NCI-H187 treated with DMSO at 0.1 percent for 48 hours (cell line): ENCODE measurements around the gene REN.

ENCODE experiments used
- DNase-seq: peaks from one replicate; lab custom pipeline; 2025; lab: John Stamatoyannopoulos, UW

The REN gene

DNA sequence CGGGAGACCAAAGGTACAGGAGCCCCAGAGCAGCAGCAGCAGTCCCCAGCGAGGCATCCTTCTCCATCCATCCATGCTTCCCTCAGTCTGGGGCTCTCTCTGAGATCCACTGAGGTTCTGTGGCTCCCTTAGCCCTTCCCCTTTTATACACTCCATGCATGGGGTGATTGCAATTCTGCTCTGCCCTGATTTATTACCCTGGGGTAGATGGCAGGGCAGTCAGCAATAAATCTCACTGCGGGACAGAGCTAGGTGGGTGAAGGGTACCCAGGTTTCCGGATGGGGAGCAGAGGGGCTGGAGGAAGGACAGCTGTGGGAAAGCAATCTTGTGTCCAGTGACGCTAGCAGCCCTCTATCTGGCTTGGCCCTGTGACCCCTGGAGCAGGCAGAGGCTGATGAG, at the start of gene REN:
REN (minus strand) TSS at position 119 of the 400 bp plus-strand sequence; CDS start at position 75, 44 bp downstream.
- DNase-seq: no peak

DNA sequence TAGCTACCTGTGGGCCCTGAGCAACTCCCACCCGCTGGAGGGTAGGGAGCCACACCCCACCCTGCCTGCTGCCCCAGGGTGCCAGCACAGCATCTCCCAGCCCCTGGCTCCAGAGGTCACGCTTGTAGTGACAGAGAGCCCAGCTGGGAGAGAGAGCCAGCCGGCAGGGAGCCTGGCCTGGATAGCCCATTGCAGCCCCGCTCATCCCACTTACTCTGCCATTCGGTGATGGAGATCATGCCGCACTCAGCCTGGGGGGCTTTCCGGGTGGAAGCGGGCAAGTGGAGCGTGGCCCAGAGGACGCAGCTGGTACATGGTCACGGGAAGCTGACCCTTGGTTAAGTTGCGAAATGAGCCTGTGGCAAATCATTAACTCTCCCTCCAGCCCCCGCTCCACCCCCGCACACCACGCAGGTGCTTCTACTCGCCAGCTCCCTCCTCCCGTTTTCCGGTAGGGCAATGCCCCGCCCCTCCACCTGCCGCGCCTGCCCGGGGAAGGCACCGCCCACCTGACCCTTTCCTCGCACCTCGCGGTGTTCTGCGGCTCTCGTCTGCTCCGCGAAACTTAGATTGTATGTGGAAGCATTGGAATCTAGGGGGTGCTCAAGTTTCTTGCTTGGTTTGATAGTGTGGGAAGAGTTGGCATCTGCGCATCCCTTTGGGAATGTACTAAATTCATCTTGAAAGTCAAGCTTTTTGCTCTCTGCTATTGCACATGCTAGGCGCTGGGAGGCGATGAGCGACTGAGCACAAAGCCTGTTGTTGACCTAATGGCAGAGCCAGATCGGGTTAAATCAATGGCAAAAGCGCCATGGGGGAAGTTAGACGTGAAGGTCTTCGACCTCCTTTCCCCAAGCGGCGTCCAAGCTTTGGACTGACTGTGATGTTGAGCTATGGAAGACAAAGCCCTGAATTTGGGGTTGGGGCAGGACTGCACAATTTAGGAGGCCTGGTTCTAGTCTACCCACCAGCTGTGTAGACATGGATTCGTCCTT, 47.8 kb upstream of the REN start, which contains the start of gene GOLT1A:
GOLT1A (minus strand) TSS at position 321 of the 995 bp plus-strand sequence; CDS start at position 239, 82 bp downstream.
- peak; percentile 83 for DNase-seq

DNA sequence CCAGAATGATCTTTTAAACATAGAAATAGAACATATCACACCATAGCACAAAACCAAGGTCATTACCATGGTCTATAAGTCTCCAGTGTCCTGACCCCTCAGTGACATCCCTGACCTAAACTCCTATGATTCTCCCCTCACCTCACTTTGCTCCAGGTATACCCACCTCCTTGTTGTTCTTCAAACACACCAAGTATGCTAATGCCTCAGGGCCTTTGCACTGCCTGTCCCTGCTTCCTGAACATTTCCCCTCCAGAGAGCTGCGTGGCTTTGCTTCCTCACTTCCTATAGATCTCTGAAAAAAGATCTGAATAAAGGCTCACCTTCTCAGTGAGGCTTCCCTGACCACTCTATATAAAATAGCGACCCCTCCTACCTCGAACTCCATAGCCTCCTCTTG, 46.6 kb upstream of the REN start:
- no peak for DNase-seq

DNA sequence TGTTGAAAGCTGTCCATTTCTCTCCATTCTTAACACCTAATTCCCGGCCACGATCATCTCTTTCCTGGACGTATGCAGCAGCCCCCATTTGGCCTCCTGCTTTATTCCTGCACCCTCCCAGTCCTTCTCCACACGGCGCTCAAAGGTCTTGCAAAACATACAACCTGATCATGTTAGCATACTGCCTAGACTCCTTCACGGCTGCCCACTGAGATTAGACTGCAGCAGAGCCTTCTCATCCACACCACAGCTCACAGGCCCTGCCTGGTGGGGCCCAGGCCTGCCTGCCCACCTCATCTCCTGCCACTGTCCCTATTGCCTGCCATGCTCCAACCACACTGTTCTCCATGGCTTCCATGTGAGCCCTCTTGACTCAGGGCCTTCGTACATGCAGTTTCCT, 44.9 kb upstream of the REN start:
- DNase-seq: no peak

DNA sequence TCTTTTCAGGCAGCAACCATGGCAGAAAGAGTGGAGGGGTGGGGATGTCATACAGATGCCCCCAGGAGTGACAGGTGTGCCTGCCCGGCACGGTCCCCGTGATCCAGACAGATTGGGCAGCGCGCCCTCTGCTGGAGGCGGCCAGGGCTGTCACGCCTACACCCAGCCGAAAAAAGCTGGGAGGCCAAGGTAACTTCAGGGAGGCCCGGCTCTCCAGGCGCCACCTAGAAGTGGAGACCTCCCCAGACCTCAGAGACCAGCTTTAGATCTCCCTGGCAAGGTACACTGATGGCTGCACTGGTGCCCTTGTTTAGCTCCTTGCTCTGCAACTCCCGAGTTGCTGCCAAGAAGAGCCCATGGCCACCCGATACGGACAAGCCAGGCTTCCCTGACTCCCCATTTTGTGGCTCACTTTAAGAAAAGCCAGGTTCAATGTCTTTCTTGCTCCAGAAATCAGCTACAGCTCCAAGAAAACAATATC, 41.0 kb upstream of the REN start:
- no peak for DNase-seq

DNA sequence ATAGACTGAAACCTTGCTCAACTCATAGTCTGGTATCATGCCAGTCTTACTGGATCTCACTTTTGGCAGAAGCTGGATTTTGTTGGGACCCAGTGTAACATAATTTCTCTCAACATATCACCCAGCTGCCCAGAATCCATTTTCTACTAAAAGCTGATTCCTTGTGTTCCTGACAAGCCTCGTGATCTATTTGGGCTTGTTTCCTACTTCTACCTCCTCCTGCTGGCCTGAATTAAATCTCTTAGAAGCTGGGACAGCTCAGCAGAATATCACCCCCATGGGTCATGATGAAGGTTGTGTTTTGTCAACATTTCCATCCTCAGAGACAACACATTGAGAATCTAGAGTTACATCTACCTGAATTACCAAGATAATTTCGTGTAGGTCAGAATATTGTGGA, 40.0 kb upstream of the REN start:
- no peak for DNase-seq

DNA sequence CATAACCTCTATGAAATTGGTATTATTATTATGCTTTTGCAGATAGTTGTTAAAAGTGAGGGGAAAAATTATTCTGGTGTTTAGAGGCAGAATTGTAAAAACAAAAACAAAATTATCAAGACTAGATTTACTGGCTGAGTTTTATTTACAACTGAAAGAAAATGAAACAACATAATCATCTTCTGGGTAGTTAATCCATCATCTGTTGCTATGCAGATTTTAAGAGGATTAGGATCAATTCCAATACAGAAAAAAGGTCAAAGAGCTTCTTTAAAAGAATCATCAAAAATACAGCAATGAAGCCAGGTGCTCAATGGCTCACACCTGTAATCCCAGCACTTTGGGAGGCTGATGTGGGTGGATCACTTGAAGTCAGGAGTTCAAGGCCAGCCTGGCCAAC, 39.3 kb upstream of the REN start:
- DNase-seq: no peak

DNA sequence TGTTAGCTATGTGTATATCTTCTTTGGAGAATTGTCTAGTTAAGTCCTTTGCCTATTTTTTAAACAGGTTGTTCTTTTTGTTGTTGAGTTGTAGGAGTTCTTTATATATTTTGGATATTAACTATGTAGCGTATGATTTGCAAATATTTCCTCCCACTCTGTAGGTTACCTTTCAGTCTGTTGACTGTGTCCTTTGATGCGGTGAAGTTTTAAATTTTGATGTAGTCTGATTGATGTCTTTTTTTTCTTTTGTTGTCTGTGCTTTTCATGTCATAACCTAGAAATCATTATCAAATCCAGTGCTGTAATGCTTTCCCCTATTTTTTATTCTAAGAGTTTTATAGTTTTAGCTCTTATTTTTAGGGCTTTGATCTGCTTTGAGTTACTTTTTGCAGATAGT, 38.8 kb upstream of the REN start:
- no peak for DNase-seq

DNA sequence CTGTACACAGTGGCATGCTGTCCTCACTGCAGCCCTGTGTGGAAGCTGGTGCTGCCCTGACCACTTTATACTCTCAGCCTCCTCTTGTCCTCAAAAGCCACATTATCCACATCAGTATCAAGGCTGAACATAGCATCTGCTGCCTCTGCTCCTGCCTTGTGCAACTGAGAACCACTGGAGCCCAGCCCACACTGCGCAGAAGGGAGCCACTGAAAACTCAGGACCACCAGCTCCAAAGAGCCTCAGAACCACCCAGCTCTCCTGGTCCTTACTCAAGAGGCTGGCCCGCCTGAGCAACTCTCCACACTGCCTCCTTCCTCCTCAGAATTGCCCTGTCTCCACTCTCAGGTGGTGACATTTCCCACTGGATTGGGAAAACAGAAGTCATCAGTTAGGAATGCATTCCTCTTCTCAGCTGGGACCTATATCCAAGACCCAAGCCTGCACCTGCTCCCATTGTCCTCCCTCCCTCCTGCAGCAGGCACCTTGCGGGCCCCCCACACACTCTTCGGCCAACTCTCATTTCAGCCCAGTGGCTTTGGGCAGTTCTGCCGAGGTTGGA, 37.1 kb upstream of the REN start:
- DNase-seq: no peak

DNA sequence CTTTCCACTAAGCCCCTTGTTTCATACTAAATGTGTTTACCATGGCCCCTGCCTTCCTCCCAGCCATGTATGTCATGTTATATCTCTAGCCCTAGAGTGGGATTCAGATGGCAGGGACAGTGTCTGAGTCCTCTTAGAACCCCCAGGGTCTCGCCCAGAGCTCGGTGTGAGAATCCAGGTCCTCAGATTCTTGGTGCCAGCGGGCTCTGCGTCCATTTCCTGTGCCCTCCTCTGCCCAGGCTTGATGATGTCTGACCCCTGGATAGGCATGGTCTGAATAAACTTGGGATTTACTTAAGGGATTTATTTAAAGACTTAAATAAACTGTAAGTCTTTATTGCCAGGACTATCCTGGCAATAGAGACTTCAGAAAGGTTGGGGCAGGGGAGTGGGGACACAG, 36.3 kb upstream of the REN start:
- DNase-seq: no peak

DNA sequence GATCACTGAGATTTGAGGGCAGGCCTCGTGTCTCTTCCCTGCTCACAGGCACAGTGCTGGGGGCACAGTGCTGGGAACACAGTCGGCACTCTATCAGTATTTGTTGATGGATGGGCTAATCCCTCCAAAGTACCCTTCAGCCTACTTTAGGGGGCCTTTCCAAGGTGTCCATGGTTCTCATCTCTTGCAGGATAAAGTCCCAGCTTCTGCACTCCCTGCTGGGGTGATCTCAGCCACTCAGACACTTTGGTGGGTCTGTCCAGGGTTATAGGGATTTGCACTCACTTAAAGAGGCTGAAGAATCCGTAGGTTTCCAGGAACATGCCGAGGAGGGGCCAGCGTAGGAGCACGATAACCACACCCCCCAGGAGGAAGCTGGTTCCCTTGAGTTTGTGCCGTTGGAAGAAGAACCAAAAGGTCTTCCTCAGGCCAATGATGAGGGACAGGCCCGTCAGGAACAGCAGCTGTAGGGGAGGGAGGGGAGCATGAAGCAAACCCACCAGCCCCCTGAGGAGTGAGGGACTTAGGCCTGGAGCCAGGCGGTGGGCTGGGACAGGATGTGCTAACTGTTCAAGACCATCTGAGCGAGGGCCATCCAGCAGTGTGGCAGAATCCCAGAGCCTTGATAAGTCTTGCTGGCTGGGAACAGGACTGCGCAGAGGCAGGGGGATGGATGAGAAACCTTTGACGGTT, 35.4 kb upstream of the REN start:
- no peak for DNase-seq

DNA sequence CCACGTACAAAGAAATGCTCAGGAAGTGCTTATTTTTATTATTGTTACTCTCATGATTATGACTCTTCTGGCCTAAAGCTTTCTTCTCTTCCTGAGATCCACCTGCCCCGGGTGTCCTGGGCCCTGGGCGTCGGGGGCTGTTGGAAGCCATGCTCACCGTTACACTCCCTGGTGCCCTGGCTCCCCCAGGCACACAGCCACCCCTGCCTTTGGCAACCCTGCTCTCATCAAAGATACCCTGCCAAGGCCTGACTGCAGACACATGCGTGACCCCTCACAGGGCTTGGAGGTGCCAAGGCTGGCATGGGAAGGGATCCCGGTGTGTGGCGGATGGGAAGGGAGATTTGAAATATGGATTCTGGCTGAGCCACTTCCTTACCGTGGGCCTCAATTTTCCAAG, 33.4 kb upstream of the REN start:
- no peak for DNase-seq

DNA sequence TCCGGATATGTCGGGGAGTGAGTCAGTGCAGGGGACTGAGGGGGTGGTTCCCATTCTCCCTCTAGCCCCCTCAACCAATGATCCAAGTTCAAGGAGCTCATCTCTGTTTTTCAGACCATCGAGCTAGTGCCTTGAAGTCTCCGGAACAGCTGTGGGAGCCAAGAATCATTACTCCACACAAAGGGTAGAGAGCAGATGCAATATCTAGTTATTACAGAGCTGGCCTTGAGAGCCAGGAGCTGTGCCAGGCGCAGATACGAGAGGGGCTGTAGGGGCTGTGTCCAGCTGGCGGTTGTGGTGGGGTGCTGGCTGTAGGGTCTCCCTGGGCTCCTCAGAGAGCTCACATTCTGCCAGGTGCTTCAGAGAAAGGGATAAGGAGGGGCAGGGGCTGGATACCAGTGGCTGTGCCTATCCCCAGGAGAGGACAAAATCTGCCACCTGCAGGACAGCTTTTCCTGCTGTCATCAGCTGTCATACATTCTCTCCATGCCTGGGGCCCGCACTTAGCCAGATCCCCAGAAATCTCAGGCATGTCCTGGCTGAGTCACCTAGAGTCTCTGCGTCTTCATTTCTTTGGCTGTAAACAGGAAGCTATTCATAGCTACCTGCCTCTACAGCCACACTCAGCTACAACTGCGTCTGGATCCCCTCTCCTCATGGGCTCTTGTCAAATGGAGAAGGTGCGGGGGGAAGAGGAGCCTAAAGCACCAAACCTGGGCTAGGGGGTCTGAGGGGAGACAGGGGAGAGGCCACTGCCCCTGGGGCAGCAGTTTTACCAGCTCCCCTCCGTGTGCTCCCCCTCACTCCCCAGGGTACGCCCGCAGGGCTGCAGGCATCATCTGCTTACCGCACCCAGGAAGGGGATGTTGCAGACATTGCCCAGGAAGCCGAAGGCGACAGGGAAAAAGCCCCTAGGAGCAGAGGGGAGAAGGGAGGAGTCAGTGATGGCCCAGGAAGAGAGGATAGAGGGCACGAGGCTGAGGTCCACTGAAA, 32.5 kb upstream of the REN start:
- no peak for DNase-seq

DNA sequence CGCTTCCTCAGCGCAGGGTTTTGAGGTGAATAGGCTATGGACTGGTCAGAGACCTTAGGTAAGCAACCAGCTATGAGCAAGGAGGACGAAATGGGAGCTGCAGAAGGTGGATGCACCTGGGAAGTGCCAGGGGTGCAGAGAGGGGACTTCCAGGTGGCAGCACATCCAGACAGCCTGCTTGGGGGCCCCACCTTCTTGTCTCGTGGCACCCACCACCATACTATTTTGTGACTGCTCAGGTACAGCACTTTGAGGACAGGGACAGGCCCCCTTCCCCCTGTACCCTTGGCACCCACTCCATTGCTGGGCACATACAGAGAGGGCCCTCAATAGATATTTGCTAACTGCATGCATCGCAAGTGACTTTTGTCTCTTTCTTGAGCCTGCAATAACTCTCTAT, 30.9 kb upstream of the REN start:
- no peak for DNase-seq

DNA sequence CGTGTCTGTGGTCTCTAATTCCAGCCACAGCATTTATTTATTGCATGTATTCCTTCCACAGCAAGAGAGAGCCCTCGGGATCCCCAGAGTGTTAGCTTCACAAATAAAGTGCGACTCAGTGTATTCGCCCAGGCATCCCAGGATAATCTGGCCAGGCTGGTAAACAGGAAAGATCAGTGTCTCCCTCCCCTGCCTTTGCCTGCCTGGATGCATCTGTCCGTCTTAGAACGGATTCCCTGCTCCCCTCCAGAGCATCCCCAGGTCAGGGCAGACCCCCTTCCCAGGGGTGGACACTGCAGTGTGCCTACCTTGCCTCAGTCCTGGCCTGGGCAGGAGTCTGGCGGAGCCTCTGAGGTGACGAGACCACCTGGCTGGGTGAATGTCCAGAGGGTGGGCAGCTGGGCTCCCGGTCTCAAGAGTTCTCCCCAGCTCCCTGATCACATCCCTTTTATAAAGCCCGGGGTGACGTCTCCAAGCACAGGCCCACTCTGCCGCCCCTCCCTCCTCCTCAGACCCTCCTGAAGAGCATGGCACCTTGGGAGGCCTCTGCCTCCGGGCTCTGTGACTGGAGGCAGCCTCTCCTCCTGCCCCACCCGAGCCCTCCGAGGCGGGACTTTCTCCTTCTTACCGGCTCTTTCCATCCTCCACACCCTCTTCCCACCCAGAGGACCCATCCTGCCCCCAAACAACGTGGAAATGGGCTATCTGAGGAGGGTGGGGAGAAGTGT, 30.1 kb upstream of the REN start, which contains the start of gene KISS1:
KISS1 (minus strand) TSS at position 424 of the 728 bp plus-strand sequence. CDS start 3,615 bp downstream, outside the sequence.
- DNase-seq: no peak

DNA sequence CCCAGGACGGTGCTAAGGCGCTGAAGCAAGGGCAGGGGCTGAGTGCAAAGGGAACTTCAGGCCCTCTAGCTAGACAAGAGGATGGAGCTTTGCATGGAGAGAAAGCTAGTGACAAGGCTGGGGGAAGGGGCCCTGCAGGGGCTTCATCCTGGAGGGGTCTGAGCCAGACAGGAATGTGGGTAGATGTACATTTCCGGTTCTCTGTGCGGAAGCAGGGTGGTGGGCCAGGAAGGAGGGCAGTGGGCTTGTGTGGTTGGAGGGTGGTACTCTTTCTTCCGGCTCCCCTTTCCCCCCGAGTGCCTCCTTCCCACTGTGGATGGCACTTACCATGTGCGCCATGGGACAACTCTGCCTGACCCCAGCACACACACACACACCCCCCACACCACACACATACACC, 28.6 kb upstream of the REN start:
- no peak for DNase-seq

DNA sequence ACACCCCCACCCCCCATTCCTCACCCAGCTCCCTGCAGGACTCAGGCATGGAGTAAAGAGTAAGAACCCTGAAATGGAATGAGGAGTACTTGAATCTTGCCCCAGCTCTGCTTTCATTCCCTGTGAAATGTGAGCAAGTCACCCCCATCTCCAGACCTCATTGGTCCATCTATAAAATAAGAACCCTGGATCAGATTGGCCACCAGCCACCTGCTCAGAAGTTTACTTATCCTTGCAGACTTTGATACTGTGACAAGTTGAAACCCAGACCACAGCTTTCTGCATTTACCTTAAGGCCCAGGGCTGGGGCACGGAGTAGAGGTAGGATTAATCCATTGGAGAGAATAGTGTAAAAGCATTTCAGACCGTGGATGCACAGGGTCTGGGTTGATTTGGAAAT, 27.9 kb upstream of the REN start:
- no peak for DNase-seq

DNA sequence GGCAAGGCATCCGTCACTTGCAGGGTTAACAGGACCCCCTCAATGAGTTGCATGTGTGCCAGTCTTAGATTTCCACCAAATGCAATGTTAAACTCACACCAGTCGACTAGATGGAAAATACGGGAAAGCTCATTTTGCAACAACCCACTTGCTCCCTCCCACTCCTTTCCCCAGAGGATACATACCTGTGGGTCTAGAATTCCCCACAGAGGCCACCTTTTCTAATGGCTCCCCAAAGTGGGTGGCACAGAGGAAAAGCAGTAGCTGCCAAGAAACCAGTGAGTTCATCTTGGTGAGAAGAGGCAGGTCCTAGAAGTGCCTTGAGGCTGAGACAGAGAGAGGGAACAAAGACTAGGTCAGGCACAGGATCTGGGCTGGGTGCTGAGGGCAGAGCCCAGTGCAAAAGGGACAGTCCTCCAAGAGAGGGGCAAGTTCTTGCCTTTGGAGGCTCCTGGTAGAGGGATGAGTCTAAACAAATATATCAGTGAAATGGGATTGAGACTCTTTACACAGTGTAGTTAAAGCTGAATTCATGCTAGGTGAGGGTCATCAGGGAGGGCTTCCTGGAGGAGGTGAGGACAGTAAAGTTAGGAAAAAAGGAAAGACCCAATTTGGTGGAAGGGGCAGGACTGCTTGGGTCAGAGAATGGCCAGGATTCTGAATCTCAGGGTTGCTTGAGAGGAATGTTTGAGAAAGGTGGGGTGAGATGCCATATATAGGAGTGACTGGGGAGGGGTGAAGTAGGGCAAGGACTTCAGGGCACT, 26.6 kb upstream of the REN start:
- no peak for DNase-seq

DNA sequence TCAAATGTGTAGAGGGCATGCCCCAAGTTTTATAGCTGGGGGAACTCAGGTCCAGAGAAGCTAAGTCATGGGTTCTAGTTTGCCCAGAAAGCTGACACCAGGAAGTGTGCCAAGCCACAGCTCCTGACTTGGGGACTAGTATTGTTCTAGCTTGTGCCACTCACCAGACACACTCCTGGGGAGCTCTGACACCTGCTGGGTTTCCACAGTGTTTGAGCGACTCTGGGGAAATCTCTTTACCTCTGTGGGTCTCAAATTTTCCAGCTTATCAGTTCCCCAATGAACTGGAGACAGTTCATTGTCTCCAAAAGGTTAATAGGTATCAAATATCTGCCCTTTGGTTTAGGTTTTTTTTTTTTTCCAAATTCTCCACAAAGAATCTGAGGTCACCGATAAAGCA, 25.9 kb upstream of the REN start:
- DNase-seq: no peak

DNA sequence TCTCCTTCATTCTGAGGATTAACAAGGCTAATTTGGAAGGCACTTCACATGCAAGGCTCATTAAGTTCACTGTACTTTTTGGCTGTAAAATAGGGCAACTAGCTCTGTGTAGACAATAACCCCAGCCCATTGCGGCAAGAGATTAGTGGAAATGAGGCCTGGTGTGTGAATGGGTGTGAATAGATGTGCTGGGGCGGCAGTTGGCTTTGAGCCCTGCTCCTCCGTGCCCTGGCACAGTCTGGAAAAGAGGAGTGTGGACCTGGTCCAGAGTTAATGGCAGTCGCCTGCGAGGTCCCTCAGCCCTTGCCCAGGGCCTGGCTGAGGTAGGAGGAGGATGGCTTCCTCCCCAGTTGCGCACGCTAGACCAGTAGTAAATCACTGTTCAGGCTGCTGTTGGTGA, 25.3 kb upstream of the REN start:
- no peak for DNase-seq
